OCI-LY3 (cell line): ENCODE measurements around the gene SAMD9.

Experiments used
- H2AFZ ChIP-seq: fragments of 200-600, 300-600 bp; shearing (Covaris generic); 2 replicates; pipeline ENCODE4 v1.6.0; 2014; ENCODE audit warnings: antibody characterized with exemption, low read depth, low read length
- H3K27ac ChIP-seq: fragments of 200-600, 300-600 bp; sonication (generic); 2 replicates; pipeline ENCODE4 v1.5.1; 2014; ENCODE audit warnings: mild to moderate bottlenecking, low read length, moderate library complexity, mixed read lengths
- H3K27me3 ChIP-seq: fragments of 200-600, 300-600 bp; sonication (generic); 2 replicates; pipeline ENCODE4 v1.6.1; 2014; ENCODE audit warnings: low read depth, low read length, mixed read lengths
- H3K36me3 ChIP-seq: fragments of 200-600, 300-600 bp; sonication (generic); replicated peaks from 2 replicates; pipeline ENCODE3; 2014; ENCODE audit warnings: low read depth, low read length, mixed read lengths
- H3K4me1 ChIP-seq: fragments of 300-600, 200-600 bp; sonication (generic); 2 replicates; pipeline ENCODE4 v1.6.1; 2014; ENCODE audit warnings: low read length, mixed read lengths
- H3K4me2 ChIP-seq: fragments of 200-600, 300-600 bp; sonication (generic); 2 replicates; pipeline ENCODE4 v1.6.1; 2014; ENCODE audit warnings: low read length, mixed read lengths
- H3K4me3 ChIP-seq: fragments of 300-600, 200-600 bp; sonication (generic); 2 replicates; pipeline ENCODE4 v1.5.1; 2014; ENCODE audit warnings: antibody characterized with exemption, mild to moderate bottlenecking, low read length, moderate library complexity
- H3K79me2 ChIP-seq: fragments of 300-600, 200-600 bp; shearing (Covaris generic); 2 replicates; pipeline ENCODE4 v1.6.1; 2014; ENCODE audit warnings: mild to moderate bottlenecking, low read length, mixed read lengths
- H3K9ac ChIP-seq: fragments of 300-600, 200-600 bp; shearing (Covaris generic); 2 replicates; pipeline ENCODE4 v1.6.0; 2014; ENCODE audit warnings: mild to moderate bottlenecking, low read length, moderate library complexity
- H3K9me3 ChIP-seq: fragments of 200-600, 300-600 bp; shearing (Covaris generic); 2 replicates; pipeline ENCODE4 v1.6.1; 2014; ENCODE audit warnings: low read length, mixed read lengths; ENCODE audit not compliant: insufficient read depth
- H4K20me1 ChIP-seq: fragments of 200-600, 300-600 bp; sonication (generic); 2 replicates; pipeline ENCODE4 v1.6.1; 2016; ENCODE audit warnings: low read length, mixed read lengths; ENCODE audit not compliant: insufficient read depth
- CTCF ChIP-seq: fragments of 200-600, 300-600 bp; sonication (generic); IDR thresholded peaks from 2 replicates; pipeline ENCODE4 v1.5.1; 2014; ENCODE audit warnings: antibody characterized with exemption, low read length, low read depth
- EZH2phosphoT487 ChIP-seq: fragments of 200-600 bp; shearing (Covaris generic); IDR thresholded peaks from 2 replicates; pipeline ENCODE4 v1.6.1; 2018; ENCODE audit warnings: antibody characterized with exemption, mixed run types, low read depth

SAMD9 gene

GRCh38 chr7:93146036-93146435 lies 28.3 kb upstream of the SAMD9 start:
- Histone ChIP-seq H3K9ac (peak overlapping the region; percentile 72), H3K27ac (peak overlapping the region; percentile 73), H3K4me1 (peaks cover 57% of the 10 kb centered on the region), H3K79me2 (peaks cover 15% of the 10 kb centered on the region), H3K9me3 (no peaks in the 10 kb centered on the region), H3K4me3 (peak overlapping the region; percentile 78), H4K20me1 (no peaks in the 10 kb centered on the region), H3K27me3 (no peaks in the 10 kb centered on the region), H3K4me2 (peak overlapping the region; percentile 92), H2AFZ (no peak overlapping the region), H3K36me3 (peaks cover 46% of the 10 kb centered on the region)
- TF ChIP-seq EZH2phosphoT487, result no peak
- no peak for TF ChIP-seq CTCF

DNA sequence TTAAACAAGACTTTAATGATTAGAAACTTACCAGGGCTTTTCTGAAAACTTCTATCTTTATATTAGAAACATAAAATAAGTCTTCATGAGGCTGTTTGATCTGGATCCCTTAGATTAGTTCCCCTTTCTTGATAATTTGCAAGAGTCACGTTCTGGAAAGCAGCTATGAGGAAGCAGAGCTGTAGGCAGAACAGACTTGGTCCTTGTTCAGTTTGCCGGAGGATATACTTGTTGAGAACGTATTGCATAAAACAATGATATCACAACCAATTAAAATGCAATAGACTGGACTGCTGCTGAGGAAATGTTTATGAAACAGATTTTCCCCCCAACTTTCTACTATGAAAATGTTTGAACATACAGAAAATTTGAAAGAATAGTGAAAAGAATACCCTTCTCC lies 27.6 kb upstream of the SAMD9 start:
- no peak overlapping the region for H3K9ac ChIP-seq
- TF ChIP-seq CTCF (no peak), EZH2phosphoT487 (no peak)
- peak overlapping the region; percentile 27 for H3K4me3 ChIP-seq
- no peaks in the 10 kb centered on the region for H3K9me3 ChIP-seq
- peaks cover 51% of the 10 kb centered on the region for H3K4me1 ChIP-seq
- H3K4me2 ChIP-seq, result peak overlapping the region; percentile 92
- peaks cover 15% of the 10 kb centered on the region for H3K79me2 ChIP-seq
- H3K27ac ChIP-seq, result peak overlapping the region; percentile 73
- H3K36me3 ChIP-seq, result peaks cover 52% of the 10 kb centered on the region
- H4K20me1 ChIP-seq, result no peaks in the 10 kb centered on the region
- H3K27me3 ChIP-seq, result no peaks in the 10 kb centered on the region
- H2AFZ ChIP-seq, result no peak overlapping the region

DNA sequence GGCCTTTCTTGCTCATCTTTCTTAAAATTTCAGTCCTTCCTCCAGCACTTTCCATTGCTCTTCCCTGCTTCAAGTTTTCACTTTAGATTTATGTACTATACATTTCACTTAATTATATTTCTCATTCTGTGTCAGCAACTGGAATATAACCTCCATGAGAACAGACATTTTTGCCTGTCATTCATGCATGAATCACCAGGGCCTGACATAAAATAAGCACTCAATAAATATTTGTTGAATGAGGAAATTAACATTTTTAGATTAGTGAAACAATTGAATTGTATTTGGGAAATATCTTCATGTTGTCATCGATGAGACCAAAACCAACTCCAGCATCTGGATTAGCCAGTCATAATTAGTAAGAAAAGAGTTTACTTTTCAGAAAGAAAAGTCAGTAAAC lies 24.3 kb upstream of the SAMD9 start:
- H3K4me1 ChIP-seq, result peaks cover 29% of the 10 kb centered on the region
- H3K9me3 ChIP-seq, result no peaks in the 10 kb centered on the region
- no peak overlapping the region for H3K4me3 ChIP-seq
- no peak overlapping the region for H2AFZ ChIP-seq
- no peak overlapping the region for H3K9ac ChIP-seq
- H3K4me2 ChIP-seq, result no peak overlapping the region
- H3K36me3 ChIP-seq, result peaks cover 76% of the 10 kb centered on the region
- no peaks in the 10 kb centered on the region for H4K20me1 ChIP-seq
- H3K27me3 ChIP-seq, result no peaks in the 10 kb centered on the region
- H3K79me2 ChIP-seq, result peaks cover 8% of the 10 kb centered on the region
- TF ChIP-seq EZH2phosphoT487 (no peak), CTCF (no peak)
- H3K27ac ChIP-seq, result no peak overlapping the region

DNA sequence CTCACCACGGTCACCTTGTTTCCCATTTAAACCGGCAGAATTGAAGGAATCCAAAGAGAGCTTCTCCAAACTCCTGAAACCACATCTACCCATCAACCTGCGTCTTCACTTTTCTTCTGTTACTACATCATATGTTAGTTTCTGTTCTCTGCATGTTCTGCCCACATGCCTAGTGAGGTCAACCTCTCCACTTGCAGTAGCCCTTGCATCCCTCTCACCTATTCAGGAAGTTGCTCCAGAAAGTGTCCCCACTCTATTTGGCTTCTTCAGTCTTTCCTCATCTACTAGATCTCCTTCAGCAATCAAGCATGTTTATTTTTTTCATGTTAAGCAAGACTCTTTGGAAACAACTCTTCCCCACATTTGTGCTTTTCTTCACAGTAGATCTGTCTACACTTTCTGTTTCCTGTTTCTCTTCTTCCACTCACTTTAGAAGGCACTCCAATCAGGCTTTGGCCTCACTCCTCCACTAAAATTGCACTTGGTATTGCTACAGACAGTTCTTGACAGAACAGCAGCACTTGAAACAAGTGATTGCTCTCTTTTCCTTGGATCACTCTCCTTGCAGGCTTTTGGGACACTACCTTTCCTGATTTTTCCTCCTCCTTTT lies 22.9 kb upstream of the SAMD9 start:
- Histone ChIP-seq H3K9ac (no peak overlapping the region), H3K9me3 (0 out of 2 replicates have a peak, but pooled peaks cover under 1% of the 10 kb centered on the region), H4K20me1 (no peaks in the 10 kb centered on the region), H3K4me3 (no peak overlapping the region), H3K79me2 (no peaks in the 10 kb centered on the region), H3K27me3 (no peaks in the 10 kb centered on the region), H3K4me2 (no peak overlapping the region), H3K27ac (no peak overlapping the region), H3K36me3 (peaks cover 86% of the 10 kb centered on the region), H3K4me1 (peaks cover 14% of the 10 kb centered on the region), H2AFZ (no peak overlapping the region)
- TF ChIP-seq EZH2phosphoT487 (no peak), CTCF (no peak)
